Liver (tissue), 3 donors: ENCODE data around the gene SLC35G4.

Experiments
- EGR1 ChIP-seq, 2 donors: IDR thresholded peaks; 2 replicates each; pipeline ENCODE4 v1.6.1; 2016 to 2018; ENCODE audit warnings: antibody characterized with exemption in 2 of 2, low read depth in 2 of 2
- TAF1 ChIP-seq: conservative IDR thresholded peaks from 2 replicates; pipeline ENCODE4 v1.6.1; 2016; ENCODE audit warnings: antibody characterized with exemption, mild to moderate bottlenecking
- TF ChIP-seq, protein P1 (sequence below): fragments of 150-350 bp; IDR thresholded peaks from 2 replicates; pipeline ENCODE4 v1.5.1; 2017; ENCODE audit warnings: improper control_type of control experiment, low read depth, low read length; ENCODE audit not compliant: missing input control
- TF ChIP-seq, protein P2 (sequence below): IDR thresholded peaks from 2 replicates; pipeline ENCODE4 v1.6.1; 2016; ENCODE audit warnings: antibody characterized with exemption, mild to moderate bottlenecking
- donor health status: healthy.
- donor health status: healthy.

DNA sequence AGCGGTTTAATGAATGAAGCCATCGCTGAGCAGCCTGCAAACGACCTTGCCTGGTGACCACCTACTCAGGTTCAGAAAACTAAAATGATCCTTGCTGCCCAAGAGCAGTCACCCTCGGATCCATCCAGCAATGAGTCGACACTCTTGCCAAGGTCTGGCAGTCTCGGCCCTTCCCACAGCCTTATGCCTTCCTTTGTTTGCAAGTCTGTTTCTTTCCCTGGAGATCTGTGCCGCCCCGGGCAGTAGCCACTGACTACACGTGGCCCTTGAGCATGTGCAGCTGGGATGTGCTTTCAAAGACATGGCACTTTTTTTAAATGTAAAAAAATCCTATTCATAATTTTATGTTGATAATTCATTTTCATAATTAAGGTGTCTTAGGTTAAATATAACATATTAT, 37.2 kb upstream of the SLC35G4 start:
- TF ChIP-seq, protein P1, sequence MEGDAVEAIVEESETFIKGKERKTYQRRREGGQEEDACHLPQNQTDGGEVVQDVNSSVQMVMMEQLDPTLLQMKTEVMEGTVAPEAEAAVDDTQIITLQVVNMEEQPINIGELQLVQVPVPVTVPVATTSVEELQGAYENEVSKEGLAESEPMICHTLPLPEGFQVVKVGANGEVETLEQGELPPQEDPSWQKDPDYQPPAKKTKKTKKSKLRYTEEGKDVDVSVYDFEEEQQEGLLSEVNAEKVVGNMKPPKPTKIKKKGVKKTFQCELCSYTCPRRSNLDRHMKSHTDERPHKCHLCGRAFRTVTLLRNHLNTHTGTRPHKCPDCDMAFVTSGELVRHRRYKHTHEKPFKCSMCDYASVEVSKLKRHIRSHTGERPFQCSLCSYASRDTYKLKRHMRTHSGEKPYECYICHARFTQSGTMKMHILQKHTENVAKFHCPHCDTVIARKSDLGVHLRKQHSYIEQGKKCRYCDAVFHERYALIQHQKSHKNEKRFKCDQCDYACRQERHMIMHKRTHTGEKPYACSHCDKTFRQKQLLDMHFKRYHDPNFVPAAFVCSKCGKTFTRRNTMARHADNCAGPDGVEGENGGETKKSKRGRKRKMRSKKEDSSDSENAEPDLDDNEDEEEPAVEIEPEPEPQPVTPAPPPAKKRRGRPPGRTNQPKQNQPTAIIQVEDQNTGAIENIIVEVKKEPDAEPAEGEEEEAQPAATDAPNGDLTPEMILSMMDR: no peak
- TF ChIP-seq, protein P2, sequence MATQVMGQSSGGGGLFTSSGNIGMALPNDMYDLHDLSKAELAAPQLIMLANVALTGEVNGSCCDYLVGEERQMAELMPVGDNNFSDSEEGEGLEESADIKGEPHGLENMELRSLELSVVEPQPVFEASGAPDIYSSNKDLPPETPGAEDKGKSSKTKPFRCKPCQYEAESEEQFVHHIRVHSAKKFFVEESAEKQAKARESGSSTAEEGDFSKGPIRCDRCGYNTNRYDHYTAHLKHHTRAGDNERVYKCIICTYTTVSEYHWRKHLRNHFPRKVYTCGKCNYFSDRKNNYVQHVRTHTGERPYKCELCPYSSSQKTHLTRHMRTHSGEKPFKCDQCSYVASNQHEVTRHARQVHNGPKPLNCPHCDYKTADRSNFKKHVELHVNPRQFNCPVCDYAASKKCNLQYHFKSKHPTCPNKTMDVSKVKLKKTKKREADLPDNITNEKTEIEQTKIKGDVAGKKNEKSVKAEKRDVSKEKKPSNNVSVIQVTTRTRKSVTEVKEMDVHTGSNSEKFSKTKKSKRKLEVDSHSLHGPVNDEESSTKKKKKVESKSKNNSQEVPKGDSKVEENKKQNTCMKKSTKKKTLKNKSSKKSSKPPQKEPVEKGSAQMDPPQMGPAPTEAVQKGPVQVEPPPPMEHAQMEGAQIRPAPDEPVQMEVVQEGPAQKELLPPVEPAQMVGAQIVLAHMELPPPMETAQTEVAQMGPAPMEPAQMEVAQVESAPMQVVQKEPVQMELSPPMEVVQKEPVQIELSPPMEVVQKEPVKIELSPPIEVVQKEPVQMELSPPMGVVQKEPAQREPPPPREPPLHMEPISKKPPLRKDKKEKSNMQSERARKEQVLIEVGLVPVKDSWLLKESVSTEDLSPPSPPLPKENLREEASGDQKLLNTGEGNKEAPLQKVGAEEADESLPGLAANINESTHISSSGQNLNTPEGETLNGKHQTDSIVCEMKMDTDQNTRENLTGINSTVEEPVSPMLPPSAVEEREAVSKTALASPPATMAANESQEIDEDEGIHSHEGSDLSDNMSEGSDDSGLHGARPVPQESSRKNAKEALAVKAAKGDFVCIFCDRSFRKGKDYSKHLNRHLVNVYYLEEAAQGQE: no peak
- TF ChIP-seq TAF1: no peak
- no peak for TF ChIP-seq EGR1 (IDR thresholded peaks at IDR 0.05; ENCODE audit: low read depth in 2 of 2)
